Epithelial cell of esophagus (primary cell): Measurements from ENCODE around the gene EPHA3.

Experiments used
- DNase-seq: peaks from one replicate; pipeline ENCODE4 v3.0.0; 2010; ENCODE audit warnings: low read depth
- H3K4me3 ChIP-seq: 2 replicates; pipeline ENCODE4 v1.5.1; 2011; ENCODE audit warnings: mild to moderate bottlenecking, low read length, control low read depth
- CTCF ChIP-seq: IDR thresholded peaks from 2 replicates; pipeline ENCODE4 v1.5.1; 2011; ENCODE audit warnings: low read depth, mild to moderate bottlenecking, low read length, control low read depth, inconsistent platforms; ENCODE audit not compliant: insufficient read depth; ENCODE audit errors: missing control alignments

The EPHA3 gene

GRCh38 chr3:89087851-89088250 is 19.6 kb upstream of the EPHA3 start:
- no peak for DNase-seq
- no peak for TF ChIP-seq CTCF
- H3K4me3 ChIP-seq = no peak overlapping the region

GRCh38 chr3:89098173-89098572 is 9.2 kb upstream of the EPHA3 start:
- TF ChIP-seq CTCF = no peak

GRCh38 chr3:89098964-89099585 is 8.3 kb upstream of the EPHA3 start:
- no peak overlapping the region for H3K4me3 ChIP-seq
- peak; percentile 68 for DNase-seq
- TF ChIP-seq CTCF = peak; percentile 99

More at GRCh38 chr3:89098173-89098572, 9.2 kb upstream of the EPHA3 start:
- no peak overlapping the region for H3K4me3 ChIP-seq
- DNase-seq = peak; percentile 6

- TF ChIP-seq CTCF = no peak
- no peak for DNase-seq
- H3K4me3 ChIP-seq = no peak overlapping the region
Observed at GRCh38 chr3:89101251-89101650, 6.2 kb upstream of the EPHA3 start.

- no peak for DNase-seq
- no peak overlapping the region for H3K4me3 ChIP-seq
- no peak for TF ChIP-seq CTCF
Observed at GRCh38 chr3:89101921-89102320, 5.5 kb upstream of the EPHA3 start.

GRCh38 chr3:89104499-89104898 is 2.9 kb upstream of the EPHA3 start:
- H3K4me3 ChIP-seq = no peak overlapping the region
- TF ChIP-seq CTCF = no peak
- no peak for DNase-seq

- no peak for TF ChIP-seq CTCF
- DNase-seq = no peak
- no peak overlapping the region for H3K4me3 ChIP-seq
Observed at GRCh38 chr3:89105503-89105902, 1.9 kb upstream of the EPHA3 start.
